CD4-positive, alpha-beta T cell treated with Interleukin-15 for 4 hours (primary cell): ENCODE results near the gene FBLN1.
"Not testable (repeated sequence)": the region's sequence is repeated elsewhere in the genome, so short reads cannot be mapped to it uniquely, and the experiment has no call there.

ENCODE experiments used
- DNase-seq: peaks from one replicate; pipeline ENCODE4 v3.0.0-alpha.2; 2020; ENCODE audit warnings: low spot score

FBLN1 gene

DNA sequence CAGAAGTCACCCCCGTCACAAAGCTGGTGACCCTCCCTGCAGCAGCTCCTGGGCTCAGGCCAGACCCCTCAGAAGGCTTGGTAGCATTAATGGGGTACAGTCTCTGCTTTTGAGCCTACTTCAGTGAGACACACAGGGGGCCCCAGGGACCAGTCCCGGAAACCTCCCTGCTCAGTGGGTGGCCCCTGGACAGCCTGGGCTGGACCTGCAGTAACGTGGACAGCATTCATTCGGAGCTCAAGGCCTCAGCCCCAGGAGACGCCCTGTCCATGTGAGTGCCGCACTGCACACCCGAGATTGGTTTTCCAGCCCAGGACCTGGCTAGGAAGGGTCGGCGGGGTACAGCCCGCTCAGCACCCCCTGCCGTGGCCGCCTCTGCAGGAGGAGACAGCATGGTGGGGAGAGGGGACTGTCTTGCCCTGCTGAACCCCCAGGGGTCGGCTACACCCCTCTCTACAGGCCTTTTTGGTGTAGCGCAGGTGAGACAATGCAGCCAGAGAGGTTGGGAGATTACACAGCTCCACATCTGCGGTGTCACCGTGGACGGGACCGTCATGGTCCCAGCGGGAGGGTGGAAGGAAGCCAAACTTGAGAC, 83.4 kb downstream of the FBLN1 start:
- no peak for DNase-seq

DNA sequence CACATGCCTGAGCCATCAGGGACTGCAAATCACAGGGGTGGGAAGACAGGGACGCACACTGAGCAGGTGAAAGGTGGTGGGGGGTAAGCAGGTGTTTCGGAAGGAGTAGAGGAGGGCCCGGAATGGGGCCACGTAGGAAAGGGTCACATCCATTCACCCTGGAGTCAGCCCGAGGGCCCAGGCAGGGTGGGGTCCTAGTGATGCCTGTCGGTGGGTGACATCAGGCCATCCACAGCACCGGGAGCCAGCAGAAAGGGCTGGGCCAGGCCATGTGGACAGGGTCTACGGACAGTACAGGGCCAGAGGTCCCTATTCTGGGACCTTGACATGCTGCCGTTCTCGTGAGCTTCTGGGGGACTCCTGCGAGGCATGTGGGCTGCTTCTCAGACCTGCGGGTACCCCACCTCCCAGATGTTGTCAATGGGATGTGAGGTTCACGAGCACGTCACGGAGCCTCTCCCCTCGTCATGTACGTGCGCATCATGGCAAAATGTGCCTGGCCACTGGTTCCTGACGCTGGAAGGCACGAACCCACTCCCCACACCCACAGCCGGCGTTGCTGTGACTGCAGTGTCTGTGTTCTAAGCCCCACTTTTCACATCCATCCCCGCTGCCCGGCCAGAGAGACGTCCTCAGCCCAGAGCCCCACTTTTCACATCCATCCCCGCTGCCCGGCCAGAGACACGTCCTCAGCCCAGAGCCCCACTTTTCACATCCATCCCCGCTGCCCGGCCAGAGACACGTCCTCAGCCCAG, 84.1 kb downstream of the FBLN1 start:
- no peak for DNase-seq

DNA sequence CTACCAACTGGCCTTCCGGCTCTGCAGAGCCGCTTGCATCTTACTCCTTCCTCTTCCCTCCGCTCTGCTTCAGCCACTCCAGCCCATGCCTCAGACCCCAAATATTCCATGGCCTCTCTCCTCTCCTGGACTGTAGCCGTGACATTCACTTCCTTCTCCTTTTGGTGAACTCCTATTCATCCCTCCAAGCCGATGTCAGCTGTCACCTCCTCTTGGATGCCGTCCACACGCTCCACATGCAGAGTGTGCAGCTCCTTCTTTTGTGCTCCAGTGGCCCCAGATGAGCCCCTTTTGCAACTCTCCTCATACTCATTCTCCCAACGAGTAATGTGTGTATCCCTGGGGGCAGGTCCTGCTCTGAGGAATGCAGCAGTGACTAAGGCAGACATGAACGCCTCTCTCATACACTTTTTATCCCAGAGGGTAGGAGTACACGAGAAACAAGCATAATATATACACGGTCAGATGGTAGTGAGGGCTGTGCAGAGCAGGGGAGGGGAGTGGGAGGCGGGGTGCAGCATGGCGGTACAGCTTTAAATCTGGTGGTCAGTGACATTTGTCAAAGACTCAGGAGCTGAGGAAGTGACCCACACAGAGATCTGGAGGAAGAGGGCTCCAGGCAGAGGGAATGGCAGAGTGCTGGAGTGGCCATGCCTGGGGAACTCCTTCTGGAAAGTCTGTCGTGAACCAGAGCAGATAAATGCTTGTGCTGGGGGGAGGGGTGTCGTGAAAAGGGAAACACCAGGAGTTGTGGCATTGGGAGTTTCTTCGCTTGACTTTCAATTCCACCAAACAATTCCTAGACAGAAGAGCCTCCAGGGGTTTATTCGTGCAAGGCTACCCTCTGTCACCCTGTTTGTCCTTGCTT, 85.2 kb downstream of the FBLN1 start:
- DNase-seq: no peak

DNA sequence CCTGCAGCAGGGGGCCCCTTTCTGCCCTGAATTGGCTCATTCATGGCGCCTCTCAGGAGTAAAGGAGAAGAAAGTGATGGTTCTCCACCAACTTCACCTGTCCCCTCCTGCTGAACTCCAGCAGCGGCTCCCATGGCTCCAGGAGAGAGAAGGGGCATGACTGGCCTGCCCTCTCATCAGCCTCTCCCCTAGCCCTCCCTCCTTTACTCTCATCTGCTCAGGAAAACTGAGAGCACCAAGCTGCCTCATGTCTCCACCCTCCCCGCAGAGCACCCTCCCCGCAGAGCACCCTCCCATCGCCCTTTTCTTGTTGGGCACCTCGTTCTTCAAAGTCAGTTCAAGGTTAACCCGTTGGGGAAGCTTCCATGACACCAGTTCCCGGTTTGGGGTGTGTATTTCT, 86.9 kb downstream of the FBLN1 start:
- no peak for DNase-seq

DNA sequence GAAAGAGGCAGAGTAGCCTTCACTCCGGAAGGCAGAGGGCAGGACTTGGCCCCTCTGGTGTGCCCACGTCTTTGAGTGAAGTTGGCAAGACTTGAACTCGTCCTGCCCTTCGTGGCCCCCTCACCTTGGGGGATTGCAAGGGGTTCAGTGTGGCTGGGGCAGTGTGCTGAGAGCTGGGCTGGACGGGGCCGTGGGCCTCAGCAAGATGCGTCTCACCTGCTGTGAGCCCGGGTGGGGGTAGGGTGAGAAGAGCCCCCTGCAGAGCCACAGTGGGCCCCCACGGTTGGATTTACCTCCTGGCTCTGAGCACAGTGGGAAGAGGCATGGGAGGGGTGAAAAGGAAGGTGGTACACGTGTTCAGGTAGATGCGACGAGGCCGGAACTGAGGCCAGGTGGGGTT, 87.6 kb downstream of the FBLN1 start:
- no peak for DNase-seq

DNA sequence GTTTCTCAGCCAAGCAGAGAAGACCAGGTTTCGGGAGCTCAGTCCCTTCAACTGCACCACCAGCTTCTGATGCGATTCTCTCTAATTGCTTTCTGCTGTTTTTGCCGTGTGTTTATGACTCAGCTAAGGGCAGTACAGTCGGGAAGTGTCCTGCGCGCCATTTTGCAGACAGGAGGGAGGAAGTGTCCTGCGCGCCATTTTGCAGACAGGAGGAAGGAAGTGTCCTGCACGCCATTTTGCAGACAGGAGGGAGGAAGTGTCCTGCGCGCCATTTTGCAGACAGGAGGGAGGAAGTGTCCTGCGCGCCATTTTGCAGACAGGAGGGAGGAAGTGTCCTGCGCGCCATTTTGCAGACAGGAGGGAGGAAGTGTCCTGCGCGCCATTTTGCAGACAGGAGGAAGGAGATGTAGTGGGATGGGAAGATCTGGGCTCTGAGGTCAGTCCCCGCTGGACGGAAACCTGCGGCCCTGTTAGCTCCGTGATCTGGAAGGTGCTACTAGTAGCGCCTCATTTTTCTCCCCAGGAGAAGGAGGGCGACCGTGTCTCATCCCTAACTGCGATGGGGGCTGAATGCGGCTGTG, 89.0 kb downstream of the FBLN1 start:
- DNase-seq: not testable (repeated sequence)

DNA sequence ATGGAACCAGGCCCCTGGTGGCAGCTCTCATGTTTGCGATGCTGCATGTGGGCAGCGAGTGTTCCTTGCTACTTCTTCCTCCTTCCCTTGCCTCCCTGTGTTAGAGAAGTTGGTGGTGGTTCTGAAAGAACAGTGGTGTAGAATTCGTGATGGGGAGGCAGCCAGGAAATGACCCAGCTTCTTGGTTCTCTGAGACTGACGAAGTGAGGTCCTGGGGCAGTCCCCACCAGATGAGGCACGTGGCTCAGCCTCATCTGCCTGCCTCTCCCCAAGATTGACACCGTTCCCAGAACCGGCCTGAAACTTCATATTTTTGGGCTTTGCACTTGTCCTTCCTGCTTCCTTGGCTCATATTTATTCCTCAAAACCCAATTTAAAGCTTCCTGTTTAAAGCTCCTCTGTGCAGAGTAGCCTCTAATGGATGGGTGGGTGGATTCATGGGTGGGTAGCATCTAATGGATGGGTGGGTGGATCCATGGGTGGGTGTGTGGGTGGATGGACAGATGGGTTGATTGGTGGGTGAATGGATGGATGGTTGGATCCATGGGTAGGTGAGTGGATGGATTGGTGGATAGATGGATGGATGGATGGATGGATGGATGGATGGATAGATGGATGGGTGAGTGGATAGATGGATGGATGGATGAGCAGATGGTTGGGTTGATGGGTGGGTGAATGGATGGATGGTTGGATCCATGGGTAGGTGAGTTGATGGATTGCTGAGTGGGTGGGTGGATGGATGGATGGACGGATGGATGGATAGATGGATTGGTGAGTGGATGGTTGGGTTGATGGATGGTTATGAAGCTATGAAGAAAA, 91.6 kb downstream of the FBLN1 start:
- DNase-seq: no peak

DNA sequence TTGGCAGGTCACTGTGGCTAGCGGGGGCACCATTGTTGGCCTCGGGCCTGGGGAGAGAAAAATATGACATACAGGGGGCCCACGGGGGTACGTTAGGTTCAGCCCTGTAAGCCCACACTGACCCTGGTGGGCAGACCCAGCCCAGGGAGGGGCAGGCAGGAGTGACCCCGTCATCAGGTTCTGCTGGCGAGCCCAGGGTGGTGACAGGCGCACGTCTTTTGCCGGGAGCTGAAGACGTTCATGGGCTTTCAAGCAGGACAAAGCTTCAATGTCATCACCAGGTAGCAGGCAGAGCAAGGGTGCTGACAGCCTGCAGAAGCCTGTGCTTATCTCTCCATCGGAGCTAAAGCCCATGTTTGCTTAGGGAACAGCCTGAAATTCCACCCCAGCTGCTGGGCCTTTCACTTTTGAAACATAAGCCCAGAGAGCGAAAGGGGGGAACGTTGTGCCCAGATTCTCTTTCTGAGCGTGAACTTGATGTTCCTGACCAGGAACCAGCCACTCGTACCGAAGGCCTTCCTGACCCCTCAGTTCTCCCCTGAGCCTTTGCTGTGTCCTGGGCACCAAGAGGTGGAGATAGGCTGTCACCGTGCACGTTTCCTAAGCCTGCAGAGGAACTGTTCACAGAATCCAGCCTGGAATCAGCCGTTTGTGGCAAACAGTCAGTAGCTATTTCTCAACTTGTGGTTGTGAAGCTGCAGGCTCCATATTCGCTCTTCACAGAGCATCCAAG, 94.9 kb downstream of the FBLN1 start:
- no peak for DNase-seq

DNA sequence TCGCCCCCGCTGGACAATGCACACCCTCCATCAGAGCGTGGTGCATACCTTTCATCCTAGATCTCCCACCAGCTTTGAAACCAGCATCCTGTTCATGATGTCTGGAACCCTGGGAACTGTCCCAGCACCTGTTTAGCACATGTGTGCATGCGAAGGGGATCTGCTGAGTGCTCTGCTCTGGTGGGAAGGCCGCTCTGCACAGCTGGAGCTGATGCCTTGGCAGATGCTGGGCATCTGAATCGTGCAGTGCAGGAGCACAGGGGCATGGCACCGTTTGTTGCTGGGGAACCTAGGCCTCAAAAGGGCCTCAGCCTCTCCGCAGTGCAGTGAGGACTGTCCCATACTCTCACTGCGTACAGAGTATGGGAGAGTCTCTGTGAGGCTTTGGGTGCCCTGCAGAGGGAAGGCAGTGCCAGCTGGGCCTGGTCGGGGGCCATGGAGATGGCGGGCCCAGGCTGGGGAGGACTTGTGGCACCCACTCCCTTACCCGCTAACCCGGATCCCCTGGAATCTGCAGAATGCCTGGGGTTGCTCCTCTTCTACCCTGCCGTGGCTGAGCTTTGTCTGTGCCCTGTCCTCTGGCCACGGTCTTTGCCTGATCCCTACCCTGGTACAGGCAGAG, 96.0 kb downstream of the FBLN1 start:
- DNase-seq: no peak

DNA sequence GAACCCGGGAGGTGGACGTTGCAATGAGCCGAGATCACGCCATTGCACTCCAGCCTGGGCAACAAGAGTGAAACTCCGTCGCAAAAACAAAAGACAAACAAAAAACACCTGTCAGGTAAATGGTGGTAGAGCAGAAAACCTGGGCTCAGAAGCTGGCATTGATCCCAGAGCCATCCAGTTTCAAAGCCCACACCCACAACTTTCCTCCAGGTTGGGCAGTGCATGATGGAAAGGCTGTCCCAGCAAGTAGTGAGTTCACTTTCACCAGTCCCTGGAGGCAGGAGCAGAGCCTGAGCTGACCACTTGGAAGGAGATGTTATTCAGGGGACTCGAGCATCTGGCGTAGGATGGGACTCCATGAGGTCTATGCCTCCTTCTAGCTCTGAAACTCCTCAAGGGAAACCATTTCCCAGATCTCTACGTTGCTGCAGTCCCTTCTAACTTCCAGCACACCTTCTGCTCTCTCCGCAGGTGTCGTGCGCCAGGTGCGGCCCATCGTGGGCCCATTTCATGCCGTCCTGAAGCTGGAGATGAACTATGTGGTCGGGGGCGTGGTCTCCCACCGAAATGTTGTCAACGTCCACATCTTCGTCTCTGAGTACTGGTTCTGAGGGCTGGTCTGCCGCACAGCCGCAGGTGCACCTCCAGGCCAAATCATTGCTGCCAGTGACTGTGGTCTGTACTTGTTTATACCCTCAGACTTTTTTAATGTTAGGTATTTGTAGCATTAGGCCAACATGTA, 97.3 kb downstream of the FBLN1 start:
- DNase-seq: no peak

DNA sequence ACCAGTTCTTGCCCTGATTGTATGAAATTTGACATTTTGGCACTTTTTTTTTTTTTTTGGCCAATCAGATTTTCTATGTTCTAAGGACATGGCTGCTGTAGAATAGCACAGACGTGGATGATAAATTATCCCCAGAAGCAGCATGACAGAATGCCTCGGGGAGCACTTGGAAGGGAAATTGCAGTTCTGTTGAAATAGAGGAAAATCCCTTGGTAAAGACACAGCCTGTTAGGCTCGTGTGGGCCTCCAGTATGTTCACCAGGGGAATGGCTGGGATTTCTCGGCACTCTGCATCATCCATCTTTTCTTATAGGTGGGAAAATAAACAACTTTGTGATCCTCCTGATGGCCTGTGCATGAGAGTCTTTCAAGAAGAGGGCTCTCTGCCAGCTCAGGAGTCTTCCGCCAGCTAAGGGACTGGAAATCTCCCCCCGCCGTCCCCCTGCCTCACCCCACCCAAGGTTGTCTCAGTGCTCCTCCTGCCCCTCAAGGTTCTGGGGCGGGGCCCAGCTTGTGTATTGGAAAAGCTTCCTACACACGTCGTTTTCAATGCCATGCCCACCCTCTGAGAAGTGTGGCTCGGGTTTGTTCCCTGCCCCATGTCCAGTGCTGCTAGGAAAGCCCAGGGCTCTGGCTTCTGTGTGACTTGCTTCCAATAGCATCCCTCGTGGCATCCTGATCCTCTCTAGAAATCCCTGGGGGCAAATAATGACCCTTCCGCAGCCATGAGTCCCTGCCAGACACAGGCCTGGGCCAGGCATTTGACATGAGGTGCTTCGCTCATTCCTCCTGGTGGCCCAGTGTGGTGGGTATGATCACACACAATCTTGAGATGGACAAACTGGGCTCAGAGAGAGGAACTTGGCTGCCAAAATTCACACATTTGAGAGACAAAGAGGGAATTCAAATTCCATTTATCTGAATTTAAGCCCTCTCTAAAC, 98.4 kb downstream of the FBLN1 start:
- no peak for DNase-seq

DNA sequence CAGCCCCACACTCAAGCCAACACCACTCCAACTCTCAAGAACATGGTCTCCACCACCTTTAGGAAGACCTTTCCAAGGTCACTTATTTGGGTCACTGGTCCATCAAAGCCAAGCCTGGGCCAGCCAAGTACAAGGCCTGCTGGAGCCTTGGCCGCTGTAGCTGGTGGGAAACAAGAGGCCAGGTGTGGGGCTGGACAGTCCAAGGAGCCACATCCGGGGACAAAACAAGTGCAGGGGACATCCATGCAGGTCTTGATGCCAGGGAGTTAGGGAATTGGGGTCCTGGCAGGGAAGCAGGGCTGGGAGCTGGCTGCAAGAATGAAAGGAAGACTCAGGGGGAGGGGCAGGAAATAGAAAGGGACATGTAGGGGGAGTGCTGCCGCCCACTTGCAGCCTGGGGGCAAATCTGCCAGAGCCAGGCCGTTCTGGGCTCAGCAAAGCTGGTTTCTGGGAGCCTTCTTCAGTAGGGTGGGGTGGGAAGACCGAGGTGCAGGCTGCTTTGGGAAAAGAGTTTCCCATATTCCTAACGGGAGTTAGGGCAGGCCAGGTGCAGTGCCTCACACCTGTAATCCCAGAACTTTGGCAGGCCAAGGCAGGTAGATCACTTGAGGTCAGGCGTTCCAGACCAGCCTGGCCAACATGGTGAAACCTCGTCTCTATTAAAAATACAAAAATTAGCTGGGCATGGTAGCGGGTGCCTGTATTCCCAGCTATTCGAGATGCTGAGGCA, 99.5 kb downstream of the FBLN1 start:
- DNase-seq: no peak

DNA sequence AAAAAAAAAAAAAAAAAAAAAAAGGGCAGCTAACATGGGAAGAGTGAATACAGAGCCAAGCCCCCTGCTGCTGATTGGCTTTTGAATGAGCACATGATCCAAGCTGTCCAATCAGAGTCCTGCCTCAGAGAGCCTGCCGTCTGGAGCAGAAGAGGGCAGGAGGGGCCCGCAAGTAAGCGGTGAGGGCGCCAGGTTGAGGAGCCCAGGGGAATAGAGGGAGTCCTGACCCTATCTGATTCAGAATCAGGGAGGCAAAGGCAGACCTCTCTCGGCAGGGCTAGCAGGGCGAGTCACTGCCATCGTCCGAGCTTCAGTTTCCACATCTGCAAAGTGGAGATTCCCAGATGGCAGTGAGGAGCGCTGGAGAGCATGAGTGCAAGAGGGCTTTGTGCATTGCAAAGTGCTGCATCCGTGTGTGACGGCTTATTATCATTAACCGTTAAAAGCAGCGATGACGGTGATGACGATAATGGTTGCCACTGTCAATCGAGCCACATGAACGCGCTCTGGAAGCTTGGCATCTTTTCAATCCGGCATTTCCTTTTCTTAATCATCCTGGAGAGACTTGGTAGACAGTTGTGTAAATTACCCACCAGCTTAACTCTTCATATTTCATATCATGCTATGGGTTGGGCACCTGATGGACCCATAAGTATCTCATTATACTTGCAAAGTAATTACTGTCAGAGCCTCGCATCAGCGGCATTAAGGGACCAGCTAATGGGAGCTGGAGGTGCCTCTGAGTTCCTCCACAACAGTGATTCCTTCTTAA, 100.3 kb downstream of the FBLN1 start:
- no peak for DNase-seq

DNA sequence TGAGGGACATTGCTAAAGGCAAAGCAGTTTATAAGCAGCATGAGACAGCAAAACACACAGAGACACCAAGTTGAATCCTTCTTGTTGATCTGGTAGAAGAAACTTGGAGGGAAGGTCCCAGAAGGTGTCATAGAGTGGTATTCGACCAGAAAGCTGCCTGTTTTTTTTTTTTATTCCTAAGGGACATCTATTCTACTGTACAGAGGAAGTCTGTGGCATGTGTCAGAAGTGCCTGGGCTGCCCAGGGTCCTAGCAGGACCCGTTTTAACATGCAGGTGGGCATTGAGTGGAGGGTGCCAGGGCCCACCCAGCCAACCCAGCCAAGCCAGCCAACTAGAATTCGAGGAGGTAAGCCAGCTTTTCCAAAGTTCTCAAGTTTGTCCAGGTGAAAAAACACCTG, 100.9 kb downstream of the FBLN1 start:
- DNase-seq: no peak

DNA sequence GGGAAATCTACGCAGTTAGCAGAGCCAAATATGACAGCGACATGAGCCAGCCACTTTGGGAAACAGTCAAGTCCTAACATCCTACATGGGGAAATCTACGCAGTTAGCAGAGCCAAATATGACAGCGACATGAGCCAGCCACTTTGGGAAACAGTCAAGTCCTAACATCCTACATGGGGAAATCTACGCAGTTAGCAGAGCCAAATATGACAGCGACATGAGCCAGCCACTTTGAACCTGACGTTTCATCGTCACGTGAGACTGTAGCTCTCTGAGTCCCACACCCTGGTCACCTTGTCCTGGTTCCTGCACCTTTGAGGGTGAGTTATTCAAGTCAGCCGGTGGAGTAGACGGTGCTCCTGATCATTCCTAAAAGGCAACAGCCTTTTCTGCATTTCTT, 105.4 kb downstream of the FBLN1 start:
- not testable (repeated sequence) for DNase-seq

DNA sequence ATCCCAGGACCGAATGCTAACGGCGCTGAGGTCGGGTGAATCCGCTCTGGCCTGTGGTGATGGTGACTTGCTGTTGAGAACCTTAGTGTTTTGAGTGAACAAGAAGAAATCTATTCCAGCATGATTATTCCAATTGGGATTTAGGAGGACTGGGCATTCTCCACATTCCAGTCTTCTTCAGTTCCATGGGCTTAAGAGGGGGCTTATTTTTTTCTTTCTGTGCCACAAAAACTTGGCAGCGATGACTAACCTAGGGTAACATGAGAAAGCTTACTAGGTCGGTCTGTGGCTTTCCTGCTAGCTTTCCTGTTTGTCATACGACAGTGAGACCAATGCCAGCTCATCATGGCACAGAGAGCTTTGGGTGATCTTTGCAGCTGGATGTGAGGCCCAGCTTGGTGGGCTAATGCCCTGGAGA, 106.1 kb downstream of the FBLN1 start:
- peak; percentile 29 for DNase-seq

DNA sequence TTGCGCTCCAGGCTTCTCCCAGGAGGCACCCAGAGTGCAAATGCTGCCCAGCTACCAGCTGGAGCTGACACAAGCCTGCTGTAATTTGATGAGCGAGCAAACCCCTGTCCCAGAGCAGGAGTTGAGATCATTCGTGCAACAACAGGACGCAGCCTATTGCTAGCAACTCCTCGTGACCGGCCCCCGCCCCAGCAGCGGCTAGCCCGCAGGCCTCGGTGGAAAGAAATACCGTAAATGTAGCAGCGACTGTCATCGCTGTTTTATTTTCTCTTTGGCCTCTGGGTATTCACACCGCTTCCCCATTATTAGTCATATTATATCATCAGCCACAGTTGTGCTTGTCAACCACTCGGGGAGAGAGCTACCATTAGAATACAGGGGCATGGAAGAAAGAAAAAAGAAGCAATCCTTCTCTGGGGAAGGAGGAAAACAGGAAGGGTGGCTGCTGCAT, 109.8 kb downstream of the FBLN1 start:
- DNase-seq: peak; percentile 34
